GM21367 (cell line): Measurements from ENCODE around the gene MPPED1.

Experiments
- ATAC-seq: cut with Tn5 transposase; IDR thresholded peaks from one replicate; pipeline ENCODE4 v1.9.1; 2021; ENCODE audit not compliant: unreplicated experiment

The MPPED1 gene

GRCh38 chr22:43411869-43412807 lies at the start of gene MPPED1:
MPPED1 (plus strand) TSS chr22:43412014; CDS start chr22:43424986, 12,972 bp downstream.
- ATAC-seq = no peak

GRCh38 chr22:43363315-43364168 lies 48.3 kb upstream of the MPPED1 start:
- ATAC-seq = no peak

- ATAC-seq = no peak
These were observed 47.7 kb upstream of the MPPED1 start for GRCh38 chr22:43364169-43364435.

GRCh38 chr22:43365715-43366440 lies 45.9 kb upstream of the MPPED1 start:
- ATAC-seq = no peak

- ATAC-seq = no peak
These were observed 41.8 kb upstream of the MPPED1 start for GRCh38 chr22:43370036-43370435.

GRCh38 chr22:43375951-43376455 lies 35.8 kb upstream of the MPPED1 start:
- no peak for ATAC-seq

- no peak for ATAC-seq
These were observed 34.9 kb upstream of the MPPED1 start for GRCh38 chr22:43376765-43377547.

- no peak for ATAC-seq
These were observed 34.3 kb upstream of the MPPED1 start for GRCh38 chr22:43377548-43377895.

GRCh38 chr22:43377896-43378704 lies 33.7 kb upstream of the MPPED1 start:
- ATAC-seq = no peak

- ATAC-seq = no peak
These were observed 30.1 kb upstream of the MPPED1 start for GRCh38 chr22:43381693-43382092.

GRCh38 chr22:43384863-43385262 lies 27.0 kb upstream of the MPPED1 start:
- ATAC-seq = no peak

- ATAC-seq = no peak
These were observed 25.8 kb upstream of the MPPED1 start for GRCh38 chr22:43385770-43386641.

- ATAC-seq = no peak
These were observed 24.0 kb upstream of the MPPED1 start for GRCh38 chr22:43387815-43388214.

GRCh38 chr22:43388420-43388851 lies 23.4 kb upstream of the MPPED1 start:
- no peak for ATAC-seq

- no peak for ATAC-seq
These were observed 22.5 kb upstream of the MPPED1 start for GRCh38 chr22:43389227-43389836.

- ATAC-seq = no peak
These were observed 21.6 kb upstream of the MPPED1 start for GRCh38 chr22:43390166-43390565.

- ATAC-seq = no peak
These were observed 20.9 kb upstream of the MPPED1 start for GRCh38 chr22:43390872-43391271.

- no peak for ATAC-seq
These were observed 20.5 kb upstream of the MPPED1 start for GRCh38 chr22:43391306-43391705.
